SH-SY5Y (cell line): ENCODE data around the gene SPINT2.

Source experiments
- GATA2 ChIP-seq: IDR thresholded peaks from 2 replicates; pipeline ENCODE4 v1.6.1; 2011; ENCODE audit warnings: mild to moderate bottlenecking, low read depth, low read length
- GATA3 ChIP-seq: IDR thresholded peaks from 2 replicates; pipeline ENCODE4 v1.6.1; 2011; ENCODE audit warnings: low read depth, mild to moderate bottlenecking, low read length, moderate library complexity

The SPINT2 gene

DNA sequence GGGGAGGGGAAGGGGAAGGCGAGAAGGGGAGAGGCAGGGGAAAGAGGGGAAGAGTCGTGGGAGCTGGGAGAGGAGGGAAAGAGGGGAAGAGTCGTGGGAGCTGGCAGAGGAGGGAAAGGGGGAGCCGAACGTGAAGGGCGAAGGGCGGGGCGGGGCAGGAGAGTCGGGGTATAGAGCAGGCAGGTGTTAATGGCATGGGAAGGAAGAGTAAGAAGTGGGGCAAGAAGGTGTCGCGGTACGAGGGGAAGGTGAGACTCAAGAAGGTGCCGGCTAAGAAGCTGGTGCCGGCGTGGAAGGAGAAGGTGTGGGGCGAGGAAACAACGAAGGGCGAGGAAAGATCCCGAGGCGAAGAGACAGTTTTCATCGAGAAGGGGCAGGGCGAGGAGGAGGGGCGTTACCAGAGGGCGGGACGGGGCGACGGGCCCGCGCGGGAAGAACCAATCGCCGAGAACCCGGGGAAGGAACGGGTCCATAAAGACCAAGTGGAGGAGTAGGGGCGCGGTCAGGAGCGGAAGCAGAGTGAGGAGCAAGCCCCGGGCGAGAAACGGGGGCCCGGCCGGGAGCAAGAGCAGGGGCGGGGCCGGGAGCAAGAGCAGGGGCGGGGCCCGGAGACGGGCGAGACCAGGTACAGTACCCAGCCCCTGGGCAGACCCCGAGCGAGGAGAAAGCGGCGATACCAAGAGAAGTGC is 71.7 kb downstream of the SPINT2 start:
- TF ChIP-seq GATA2 (no peak), GATA3 (no peak)

DNA sequence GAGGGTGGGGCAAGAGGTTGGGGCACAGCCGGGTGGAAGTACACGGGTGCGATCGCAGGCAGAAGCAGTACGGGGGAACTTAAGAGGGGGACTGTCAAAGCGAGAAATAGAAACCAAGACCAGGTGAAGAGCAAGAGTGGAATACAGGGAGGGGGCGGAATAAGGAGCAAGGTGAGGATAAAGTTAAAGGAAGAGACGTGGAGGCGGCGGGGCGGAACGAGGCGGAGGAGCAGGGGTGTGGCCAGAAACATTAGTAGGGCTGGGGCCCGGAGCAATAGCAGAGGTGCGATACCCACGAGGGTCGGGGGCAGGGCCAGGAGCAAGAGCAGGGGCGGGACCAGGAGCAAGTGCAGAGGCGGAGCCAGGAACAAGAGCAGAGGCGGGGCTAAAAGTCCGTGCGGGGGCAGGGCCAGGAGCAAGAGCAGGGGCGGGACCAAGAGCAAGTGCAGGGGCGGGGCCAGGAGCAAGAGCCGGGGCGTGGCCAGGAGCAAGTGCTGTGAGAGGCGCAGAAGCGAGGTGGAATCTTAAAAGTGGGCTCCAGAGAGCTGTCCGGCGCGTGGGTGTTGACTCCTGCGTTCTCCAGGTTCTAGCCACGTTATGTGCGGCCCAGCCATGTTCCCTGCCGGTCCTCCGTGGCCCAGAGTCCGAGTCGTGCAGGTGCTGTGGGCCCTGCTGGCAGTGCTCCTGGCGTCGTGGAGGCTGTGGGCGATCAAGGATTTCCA is 72.4 kb downstream of the SPINT2 start:
- no peak for TF ChIP-seq GATA2
- TF ChIP-seq GATA3, result no peak

DNA sequence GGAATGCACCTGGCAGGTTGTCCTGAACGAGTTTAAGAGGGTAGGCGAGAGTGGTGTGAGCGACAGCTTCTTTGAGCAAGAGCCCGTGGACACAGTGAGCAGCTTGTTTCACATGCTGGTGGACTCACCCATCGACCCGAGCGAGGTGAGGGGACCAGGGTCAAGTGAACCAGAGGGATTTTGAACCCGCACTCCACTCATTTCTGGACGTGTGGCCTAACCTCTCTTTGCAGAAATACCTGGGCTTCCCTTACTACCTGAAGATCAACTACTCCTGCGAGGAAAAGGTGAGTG is 72.9 kb downstream of the SPINT2 start:
- TF ChIP-seq GATA2, result no peak
- TF ChIP-seq GATA3, result no peak

DNA sequence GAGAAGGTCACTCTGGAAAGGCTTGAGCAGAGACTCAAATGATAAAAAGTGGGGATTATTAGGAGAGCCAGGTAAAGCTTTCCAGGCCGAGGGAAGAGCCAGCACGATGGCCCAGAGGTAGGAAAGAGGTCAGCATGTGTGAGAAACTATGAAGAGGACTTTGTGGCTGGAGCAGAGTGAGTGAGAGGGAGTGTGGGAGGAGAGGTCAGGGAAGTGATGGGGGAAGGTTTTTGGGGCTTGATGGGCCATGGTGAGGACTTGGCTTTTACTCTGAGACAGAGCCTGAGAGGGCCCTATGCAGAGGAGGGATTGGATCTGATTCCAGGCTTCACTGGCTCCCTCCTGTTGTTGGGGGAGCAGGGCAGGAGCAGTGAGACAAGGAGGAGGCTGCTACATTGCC is 76.6 kb downstream of the SPINT2 start:
- TF ChIP-seq GATA3 (no peak), GATA2 (no peak)
